Measurements from ENCODE around the gene ALAS1. TPM values are rescaled to one million over a fixed set of nuclear protein-coding genes. Genes with fewer than 3 reads are reported as not detected.

ALAS1 gene
- total and polyA plus RNA-seq, 9 of the 15 experiments (the other 6 are each of a cell fraction or from before 2014, with no cell fraction given), result 21.4 to 49.5 (median 34.4) TPM

DNA sequence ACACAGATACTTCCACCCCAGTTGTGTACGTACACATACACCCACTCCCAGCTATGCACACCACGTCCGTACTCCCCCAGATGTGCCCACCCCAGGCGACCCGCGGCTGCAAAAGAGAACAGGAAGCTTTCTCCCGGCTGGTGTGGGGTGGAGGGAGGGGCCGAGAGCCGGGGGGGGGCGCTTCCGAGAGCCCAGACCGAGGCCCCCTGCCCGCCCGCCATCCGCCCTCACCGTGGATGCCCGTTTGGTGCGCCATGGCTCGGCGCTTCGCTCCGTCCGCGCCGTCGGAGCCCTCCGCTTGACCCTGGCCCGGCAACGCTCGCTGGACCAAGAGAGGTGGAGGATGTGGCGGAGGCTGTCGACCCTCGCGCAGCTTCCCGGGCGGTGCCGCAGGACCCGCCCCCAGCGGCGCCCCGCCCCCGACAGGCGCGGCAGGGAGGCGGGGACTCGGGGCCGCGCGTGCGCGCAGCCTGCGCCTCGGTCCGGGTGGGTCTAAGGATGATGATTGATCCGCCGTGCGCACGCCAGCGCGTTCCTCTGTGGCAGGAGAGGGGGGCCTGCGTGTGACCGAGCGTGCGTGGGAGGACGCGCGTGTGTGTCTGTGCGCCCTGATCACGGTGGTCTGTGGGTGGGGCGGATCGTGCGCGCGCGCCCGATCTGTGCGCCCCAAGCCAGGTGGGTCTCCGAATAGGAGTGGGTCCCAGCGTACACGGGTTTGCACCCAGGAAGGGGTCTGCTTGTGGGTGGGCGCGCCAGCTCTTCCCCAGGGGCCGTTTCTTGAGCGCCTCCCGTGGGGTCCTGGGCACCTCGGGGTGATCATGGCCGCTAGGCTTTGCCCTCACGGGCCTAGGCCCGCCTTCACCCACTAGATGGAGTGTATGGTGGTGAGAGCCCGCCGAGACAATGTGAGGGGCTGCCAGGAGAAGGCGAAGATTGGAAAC, 41.1 kb downstream of the ALAS1 start, which contains the start of gene TWF2 (continued):
- TF ChIP-seq COPS2 (conservative IDR thresholded peaks at IDR 0.05), result no peak
- no peak for TF ChIP-seq RFX5 (IDR thresholded peaks at IDR 0.05; ENCODE audit: low read depth, low read length)
- no peak for TF ChIP-seq PTBP1 (IDR thresholded peaks at IDR 0.05; ENCODE audit: low read depth, low read length)
- TF ChIP-seq ZBTB8A (IDR thresholded peaks at IDR 0.05; ENCODE audit: partially characterized antibody), result no peak
- TF ChIP-seq TFE3 (CRISPR knock-in tag; IDR thresholded peaks at IDR 0.05), result no peak
- TF ChIP-seq TBP (optimal IDR thresholded peaks at IDR 0.05; ENCODE audit: low read depth, low read length), result no peak
- TF ChIP-seq, protein P1, sequence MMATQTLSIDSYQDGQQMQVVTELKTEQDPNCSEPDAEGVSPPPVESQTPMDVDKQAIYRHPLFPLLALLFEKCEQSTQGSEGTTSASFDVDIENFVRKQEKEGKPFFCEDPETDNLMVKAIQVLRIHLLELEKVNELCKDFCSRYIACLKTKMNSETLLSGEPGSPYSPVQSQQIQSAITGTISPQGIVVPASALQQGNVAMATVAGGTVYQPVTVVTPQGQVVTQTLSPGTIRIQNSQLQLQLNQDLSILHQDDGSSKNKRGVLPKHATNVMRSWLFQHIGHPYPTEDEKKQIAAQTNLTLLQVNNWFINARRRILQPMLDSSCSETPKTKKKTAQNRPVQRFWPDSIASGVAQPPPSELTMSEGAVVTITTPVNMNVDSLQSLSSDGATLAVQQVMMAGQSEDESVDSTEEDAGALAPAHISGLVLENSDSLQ (IDR thresholded peaks at IDR 0.05), result peak; percentile 62
- TF ChIP-seq, protein P2, sequence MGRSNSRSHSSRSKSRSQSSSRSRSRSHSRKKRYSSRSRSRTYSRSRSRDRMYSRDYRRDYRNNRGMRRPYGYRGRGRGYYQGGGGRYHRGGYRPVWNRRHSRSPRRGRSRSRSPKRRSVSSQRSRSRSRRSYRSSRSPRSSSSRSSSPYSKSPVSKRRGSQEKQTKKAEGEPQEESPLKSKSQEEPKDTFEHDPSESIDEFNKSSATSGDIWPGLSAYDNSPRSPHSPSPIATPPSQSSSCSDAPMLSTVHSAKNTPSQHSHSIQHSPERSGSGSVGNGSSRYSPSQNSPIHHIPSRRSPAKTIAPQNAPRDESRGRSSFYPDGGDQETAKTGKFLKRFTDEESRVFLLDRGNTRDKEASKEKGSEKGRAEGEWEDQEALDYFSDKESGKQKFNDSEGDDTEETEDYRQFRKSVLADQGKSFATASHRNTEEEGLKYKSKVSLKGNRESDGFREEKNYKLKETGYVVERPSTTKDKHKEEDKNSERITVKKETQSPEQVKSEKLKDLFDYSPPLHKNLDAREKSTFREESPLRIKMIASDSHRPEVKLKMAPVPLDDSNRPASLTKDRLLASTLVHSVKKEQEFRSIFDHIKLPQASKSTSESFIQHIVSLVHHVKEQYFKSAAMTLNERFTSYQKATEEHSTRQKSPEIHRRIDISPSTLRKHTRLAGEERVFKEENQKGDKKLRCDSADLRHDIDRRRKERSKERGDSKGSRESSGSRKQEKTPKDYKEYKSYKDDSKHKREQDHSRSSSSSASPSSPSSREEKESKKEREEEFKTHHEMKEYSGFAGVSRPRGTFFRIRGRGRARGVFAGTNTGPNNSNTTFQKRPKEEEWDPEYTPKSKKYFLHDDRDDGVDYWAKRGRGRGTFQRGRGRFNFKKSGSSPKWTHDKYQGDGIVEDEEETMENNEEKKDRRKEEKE (IDR thresholded peaks at IDR 0.05; ENCODE audit: borderline replicate concordance in 1 of 2, control insufficient read depth in 1 of 2, low read depth in 2 of 2, low read length in 1 of 2), result no peak
- no peak for TF ChIP-seq IRF1 (CRISPR knock-in tag; IDR thresholded peaks at IDR 0.05; ENCODE audit: borderline replicate concordance)
- TF ChIP-seq EP400 (IDR thresholded peaks at IDR 0.05), result peak; percentile 79
- TF ChIP-seq STAG1 (CRISPR knock-in tag; IDR thresholded peaks at IDR 0.05; ENCODE audit: borderline replicate concordance), result no peak
- no peak for TF ChIP-seq FUS (optimal IDR thresholded peaks at IDR 0.05; ENCODE audit: low read depth, low read length)
- TF ChIP-seq ZNF146 (CRISPR knock-in tag; IDR thresholded peaks at IDR 0.05; ENCODE audit: unreplicated experiment), result no peak
- TF ChIP-seq TAL1 (IDR thresholded peaks at IDR 0.05), result no peak
- TF ChIP-seq HMBOX1 (IDR thresholded peaks at IDR 0.05), result no peak
- TF ChIP-seq MEIS2 (IDR thresholded peaks at IDR 0.05; ENCODE audit: partially characterized antibody), result peak; percentile 92
- no peak for TF ChIP-seq RHOXF2B (CRISPR knock-in tag; conservative IDR thresholded peaks at IDR 0.05)
- TF ChIP-seq EZH2 (IDR thresholded peaks at IDR 0.05; ENCODE audit: borderline replicate concordance, low read depth, low read length), result no peak

All from K562 (cell line).